Neural crest cell (in vitro differentiated cells): ENCODE data around the gene RNF212. TPM values are rescaled to one million over a fixed set of nuclear protein-coding genes. Genes with fewer than 3 reads are reported as not detected.
A peak's percentile ranks its signal among the peaks of the same experiment; 100 is the strongest.

Experiments
- DNase-seq: peaks from one replicate; pipeline ENCODE4 v3.0.0; 2021; ENCODE audit warnings: low read depth, mixed read lengths, low spot score
- H3K27ac Mint-ChIP-seq: one replicate; pipeline ENCODE4 v1.8.0; 2021; ENCODE audit warnings: mild to moderate bottlenecking, mixed read lengths; ENCODE audit not compliant: unreplicated experiment
- H3K27me3 Mint-ChIP-seq: 2 replicates; pipeline ENCODE4 v1.8.0; 2021; ENCODE audit warnings: low read depth, mild to moderate bottlenecking, mixed read lengths
- H3K36me3 Mint-ChIP-seq: 2 replicates; pipeline ENCODE4 v1.8.0; 2021; ENCODE audit warnings: low read depth, mild to moderate bottlenecking, mixed read lengths
- H3K4me1 Mint-ChIP-seq: 2 replicates; pipeline ENCODE4 v1.8.0; 2021; ENCODE audit warnings: mixed read lengths
- H3K4me3 Mint-ChIP-seq: one replicate; pipeline ENCODE4 v1.8.0; 2021; ENCODE audit warnings: mild to moderate bottlenecking, mixed read lengths
- H3K9me3 Mint-ChIP-seq: 2 replicates; pipeline ENCODE4 v1.8.0; 2021; ENCODE audit warnings: mixed read lengths
- CTCF ChIP-seq: fragments of 200-600 bp; sonication (generic); conservative IDR thresholded peaks from 2 replicates; pipeline ENCODE4 v1.5.0; 2021; ENCODE audit warnings: antibody characterized with exemption, mild to moderate bottlenecking
- total RNA-seq: library from RNA; stranded (reverse); gene quantifications from 2 replicates; pipeline ENCODE4 v1.2.1, GENCODE V29; 2021

Gene RNF212
- total RNA-seq, 1 donor from 2014 or later, result 2.7 TPM

- no peak for TF ChIP-seq CTCF
- no peak for DNase-seq
- H3K4me1 Mint-ChIP-seq, result no peaks in the 10 kb centered on the region
- no peaks in the 10 kb centered on the region for H3K27me3 Mint-ChIP-seq
- H3K9me3 Mint-ChIP-seq, result no peaks in the 10 kb centered on the region
- H3K27ac Mint-ChIP-seq, result no peak overlapping the region
- H3K4me3 Mint-ChIP-seq, result no peak overlapping the region
- no peaks in the 10 kb centered on the region for H3K36me3 Mint-ChIP-seq
These were observed 13.6 kb downstream of the RNF212 start for GRCh38 chr4:1099684-1100335.

- H3K4me3 Mint-ChIP-seq, result no peak overlapping the region
- TF ChIP-seq CTCF, result no peak
- no peaks in the 10 kb centered on the region for H3K4me1 Mint-ChIP-seq
- H3K9me3 Mint-ChIP-seq, result no peaks in the 10 kb centered on the region
- no peak for DNase-seq
- no peak overlapping the region for H3K27ac Mint-ChIP-seq
- no peaks in the 10 kb centered on the region for H3K27me3 Mint-ChIP-seq
- H3K36me3 Mint-ChIP-seq, result no peaks in the 10 kb centered on the region
These were observed 14.1 kb downstream of the RNF212 start for GRCh38 chr4:1099270-1099669.

GRCh38 chr4:1098311-1098925 lies 14.9 kb downstream of the RNF212 start:
- Mint-ChIP-seq H3K27ac (peak overlapping the region; percentile 57), H3K9me3 (no peaks in the 10 kb centered on the region), H3K4me1 (no peaks in the 10 kb centered on the region), H3K36me3 (no peaks in the 10 kb centered on the region), H3K27me3 (no peaks in the 10 kb centered on the region), H3K4me3 (no peak overlapping the region)
- DNase-seq, result no peak
- TF ChIP-seq CTCF, result no peak

- Mint-ChIP-seq H3K4me3 (no peak overlapping the region), H3K4me1 (no peaks in the 10 kb centered on the region), H3K36me3 (no peaks in the 10 kb centered on the region), H3K27me3 (no peaks in the 10 kb centered on the region), H3K9me3 (no peaks in the 10 kb centered on the region), H3K27ac (no peak overlapping the region)
- no peak for DNase-seq
- no peak for TF ChIP-seq CTCF
These were observed 15.8 kb downstream of the RNF212 start for GRCh38 chr4:1097553-1097952.

GRCh38 chr4:1096841-1097240 lies 16.5 kb downstream of the RNF212 start:
- Mint-ChIP-seq H3K36me3 (no peaks in the 10 kb centered on the region), H3K27me3 (no peaks in the 10 kb centered on the region), H3K9me3 (no peaks in the 10 kb centered on the region), H3K4me1 (no peaks in the 10 kb centered on the region), H3K27ac (no peak overlapping the region), H3K4me3 (no peak overlapping the region)
- DNase-seq, result no peak
- no peak for TF ChIP-seq CTCF
